Measurements from ENCODE around the gene AKR1B15.

AKR1B15 gene

DNA sequence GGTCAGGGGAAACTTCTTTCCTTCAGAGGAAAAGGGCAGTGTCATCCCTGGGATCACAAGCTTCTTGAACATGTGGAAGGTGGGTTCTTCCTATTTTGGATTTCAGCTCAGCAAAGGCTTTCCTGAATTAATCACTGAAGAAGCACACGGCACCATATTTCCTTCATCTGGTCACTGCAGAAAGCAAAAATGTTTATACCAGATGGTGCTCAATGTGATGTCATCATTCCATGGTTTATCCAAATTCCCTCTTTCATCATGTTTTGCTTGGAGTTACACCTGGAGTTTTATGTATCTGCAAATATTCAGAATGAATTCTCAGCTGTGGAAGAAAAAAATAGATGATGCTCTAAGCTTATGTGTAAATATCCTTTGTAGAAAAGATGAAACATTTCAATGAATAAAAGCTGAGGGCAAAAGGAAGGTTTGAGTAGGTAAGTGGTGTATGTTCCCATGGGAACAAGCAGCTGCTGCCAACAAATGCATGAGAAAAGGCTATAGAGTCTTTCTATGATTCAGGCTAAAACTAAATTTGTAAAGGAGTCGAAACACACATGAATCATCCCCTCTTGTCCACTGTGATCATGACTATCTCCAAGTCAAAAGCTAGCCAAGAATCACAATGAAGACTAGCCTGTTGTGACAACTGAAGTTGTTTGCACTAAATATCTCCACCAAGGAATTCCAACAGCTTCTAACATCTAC is 70.9 kb downstream of the AKR1B15 start:
- DNase-seq = no peak

- DNase-seq = no peak
Observed at GRCh38 chr7:134622303-134622995, 73.5 kb downstream of the AKR1B15 start.

- no peak for DNase-seq
Observed at GRCh38 chr7:134623193-134623592, 74.3 kb downstream of the AKR1B15 start.

DNA sequence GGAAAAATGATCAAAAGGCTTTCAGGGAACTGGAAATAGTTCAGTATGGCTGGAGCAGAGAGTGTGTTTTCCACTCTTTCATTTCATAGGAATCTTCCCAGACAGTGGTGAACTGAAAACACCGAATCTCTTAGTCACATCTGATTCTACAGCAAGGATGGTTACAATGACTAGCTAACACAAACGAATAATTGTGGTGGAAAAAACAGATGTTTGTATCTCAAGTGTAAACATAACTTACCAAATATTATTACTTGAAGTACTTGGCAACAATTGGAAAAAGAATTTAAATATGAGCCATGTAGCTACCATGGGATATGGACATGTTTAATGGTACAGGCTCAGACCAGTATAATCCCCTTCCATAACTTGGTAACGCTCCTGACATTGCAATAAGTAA is 76.6 kb downstream of the AKR1B15 start:
- no peak for DNase-seq

GRCh38 chr7:134627109-134627774 is 78.3 kb downstream of the AKR1B15 start:
- no peak for DNase-seq

GRCh38 chr7:134627775-134628153 is 78.9 kb downstream of the AKR1B15 start:
- DNase-seq = no peak

DNA sequence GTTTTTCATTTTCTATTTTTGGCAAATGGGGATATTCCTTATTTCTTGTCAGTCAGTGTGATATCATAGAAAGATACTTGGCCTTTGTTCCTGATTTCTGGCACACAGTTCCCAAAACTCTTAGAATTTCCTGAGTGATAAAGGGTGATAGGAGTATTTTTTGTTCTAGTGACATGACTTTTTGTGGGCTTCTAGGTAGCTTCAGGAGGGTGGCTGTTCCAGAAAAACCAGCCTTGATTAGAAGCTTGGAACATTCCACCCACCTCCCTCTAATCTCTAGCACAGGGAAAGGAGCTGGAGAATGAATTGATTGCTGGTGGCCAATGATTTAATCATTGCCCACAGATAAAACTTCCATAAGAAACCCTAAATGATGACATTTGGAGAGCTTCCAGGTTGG is 80.5 kb downstream of the AKR1B15 start:
- no peak for DNase-seq
